Measurements from ENCODE around the gene SPAG7. TPM values are rescaled to one million over a fixed set of nuclear protein-coding genes. Genes with fewer than 3 reads are reported as not detected.
A peak's percentile ranks its signal among the peaks of the same experiment; 100 is the strongest.

Gene SPAG7
- 40.4 TPM for total RNA-seq

DNA sequence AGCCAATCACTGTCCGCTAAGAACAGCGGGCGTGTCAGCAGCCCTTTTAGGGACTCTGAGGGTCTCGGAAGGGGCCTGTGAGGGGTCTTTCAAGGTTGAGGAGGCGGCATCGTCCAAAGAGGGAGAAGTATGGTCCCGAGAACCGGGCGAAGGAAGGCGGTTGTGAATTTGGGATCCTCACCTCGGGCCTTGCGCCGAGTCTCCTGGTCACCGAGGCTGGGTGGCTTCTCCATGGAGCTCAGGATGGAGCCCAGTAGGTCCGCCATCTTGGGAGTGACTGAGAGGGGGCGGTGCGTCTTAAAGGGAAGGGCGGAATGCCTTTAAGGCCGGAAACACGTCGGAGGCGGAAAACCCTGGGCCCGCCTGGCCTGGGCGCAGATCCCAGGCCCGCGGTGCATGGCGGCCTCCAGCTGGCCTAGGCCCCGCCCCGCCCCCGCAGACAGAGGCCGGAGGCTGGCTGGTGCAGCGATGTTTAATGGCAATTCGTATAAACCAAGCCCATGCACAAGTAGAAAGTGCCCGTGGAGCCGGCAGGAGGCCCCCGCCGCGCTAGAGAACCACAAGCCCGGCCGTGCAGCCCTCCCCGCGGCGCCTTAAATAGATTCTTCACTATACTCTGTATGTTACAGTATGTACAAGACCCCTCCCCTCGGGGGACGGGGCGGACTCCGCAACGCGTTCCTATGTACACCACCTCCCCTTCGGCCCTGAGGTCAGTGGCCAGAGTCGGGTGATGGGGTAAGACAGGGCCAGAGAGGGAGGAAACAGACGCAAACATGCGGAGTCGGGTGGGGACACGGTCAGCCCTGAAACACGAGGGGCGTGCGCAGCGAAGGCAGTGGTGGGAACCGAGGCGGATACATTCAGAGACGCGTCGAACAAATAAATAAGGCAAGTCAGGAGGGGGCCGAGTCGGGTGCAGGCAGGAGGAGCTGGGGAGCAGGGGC lies at the start of gene SPAG7:
Gene SPAG7 (minus strand): TSS at position 279 of the 947 bp plus-strand sequence. CDS start 13 bp downstream, at position 266.

GRCh38 chr17:4997302-4998026 lies 29.8 kb upstream of the SPAG7 start, which contains the start of the genes INCA1 and KIF1C:
INCA1 (minus strand) TSS chr17:4997522; CDS start chr17:4994437, 3,085 bp downstream.
KIF1C (plus strand) TSS chr17:4997950; CDS start chr17:5000247, 2,297 bp downstream.

GRCh38 chr17:4986951-4987766 lies 19.5 kb upstream of the SPAG7 start, which contains the start of gene CAMTA2:
CAMTA2 (minus strand) TSS chr17:4987675; CDS start chr17:4986222, 1,453 bp downstream.

GRCh38 chr17:4950746-4951204 lies 16.8 kb downstream of the SPAG7 start, which contains the start of gene ENO3:
ENO3 (plus strand) TSS chr17:4951119; CDS start chr17:4951830, 711 bp downstream.

DNA sequence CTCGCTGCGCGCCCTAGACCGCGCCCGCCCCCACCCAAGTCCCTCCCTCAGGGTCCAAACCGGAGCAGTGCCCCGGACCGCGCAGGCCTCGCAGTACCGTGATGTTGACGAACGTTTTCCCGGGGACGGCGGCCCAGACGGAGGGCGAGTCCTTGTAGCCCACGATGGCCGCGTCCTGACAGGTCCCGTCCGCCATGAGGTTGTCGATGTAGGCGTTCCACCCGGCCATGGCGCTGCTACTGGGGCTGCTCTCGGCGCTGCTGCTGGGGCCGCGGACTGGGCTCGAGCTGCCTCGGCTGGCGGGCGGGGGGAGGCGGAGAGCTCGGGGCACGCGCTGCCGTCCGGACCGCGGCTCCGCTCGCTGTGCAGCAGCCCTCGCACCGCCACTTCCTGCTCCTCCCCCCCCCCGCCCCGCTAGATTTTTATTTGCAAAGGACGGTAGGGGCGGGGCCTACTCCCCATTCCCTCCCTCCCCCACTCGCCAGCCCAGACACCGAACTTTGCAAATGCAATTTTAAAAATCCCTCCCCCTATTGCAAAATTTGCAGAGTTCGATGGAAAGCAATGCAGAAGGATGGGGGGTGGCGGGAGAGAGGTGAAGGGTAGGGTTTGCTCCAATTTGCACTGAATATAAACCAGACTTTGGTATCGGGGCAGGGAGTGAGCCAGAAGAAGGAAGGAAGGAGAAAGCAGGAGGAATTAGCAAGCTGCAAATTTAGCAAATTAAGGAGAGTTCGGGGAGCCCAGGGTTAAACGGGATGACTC lies 19.3 kb downstream of the SPAG7 start, which contains the start of gene PFN1:
Gene PFN1 (minus strand): TSS at position 365 of the 765 bp plus-strand sequence. CDS start 136 bp downstream, at position 229.

GRCh38 chr17:4939796-4940554 lies 27.6 kb downstream of the SPAG7 start, which contains the start of the genes RNF167 and SLC25A11:
RNF167 (plus strand) TSS chr17:4940268; CDS start chr17:4940910, 642 bp downstream.
SLC25A11 (minus strand) TSS chr17:4940046; CDS start chr17:4939910, 136 bp downstream.

DNA sequence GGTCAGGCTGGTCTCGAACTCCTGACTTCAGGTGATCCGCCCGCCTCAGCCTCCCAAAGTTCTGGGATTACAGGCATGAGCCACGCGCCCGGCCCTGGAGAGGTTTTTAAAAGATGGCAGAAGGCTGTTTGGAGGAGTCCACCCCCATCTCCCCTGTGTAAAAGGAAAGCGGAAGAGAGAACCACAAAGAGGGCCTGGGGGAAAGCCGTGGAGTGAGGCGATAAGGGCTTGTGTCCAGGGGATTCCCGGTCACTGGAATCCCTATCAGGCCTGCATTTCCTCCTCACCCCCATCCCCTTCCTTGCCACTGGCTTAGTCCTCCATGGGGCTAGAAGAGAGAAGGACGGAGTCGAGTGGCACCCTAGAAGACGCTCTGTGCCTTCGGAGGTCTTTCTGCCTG lies 35.7 kb downstream of the SPAG7 start, which contains the start of gene GP1BA:
Gene GP1BA (plus strand): TSS at position 315 of the 400 bp plus-strand sequence. CDS start 328 bp downstream, outside the sequence.

Small RNA genes lying within 50 kb of the gene (small RNA-seq; reads per million reads assigned to genes)
- gene MIR6864 (0.26 reads per million, percentile 9 among the genes with 10 or more reads in this experiment), gene MIR6865 (not detected)

Other genes starting within 250 kb of the SPAG7 start
- gene MED11, start 236.4 kb downstream of the SPAG7 start, total RNA-seq: 8.3 TPM
- gene ZMYND15, start 228.0 kb downstream of the SPAG7 start, total RNA-seq: 0.23 TPM
- 1.8 TPM for gene CXCL16, start 227.9 kb downstream of the SPAG7 start, total RNA-seq
- not detected for gene TM4SF5, start 195.9 kb downstream of the SPAG7 start, total RNA-seq
- 0.69 TPM for gene VMO1, start 181.5 kb downstream of the SPAG7 start, total RNA-seq
- not detected for gene GLTPD2, start 178.9 kb downstream of the SPAG7 start, total RNA-seq
- 111 TPM for gene PSMB6, start 171.7 kb downstream of the SPAG7 start, total RNA-seq
- gene PLD2, start 160.7 kb downstream of the SPAG7 start, total RNA-seq: 10.8 TPM
- gene MINK1, start 134.5 kb downstream of the SPAG7 start, total RNA-seq: 29.3 TPM
- gene C17orf107, start 68.3 kb downstream of the SPAG7 start, total RNA-seq: 3.0 TPM
- gene CHRNE, start 64.7 kb downstream of the SPAG7 start, total RNA-seq: 0.46 TPM
- not detected for gene GP1BA, start 35.5 kb downstream of the SPAG7 start, total RNA-seq
- 51.2 TPM for gene SLC25A11, start 27.8 kb downstream of the SPAG7 start, total RNA-seq
- gene RNF167, start 27.5 kb downstream of the SPAG7 start, total RNA-seq: 25.8 TPM
- gene PFN1, start 19.3 kb downstream of the SPAG7 start, total RNA-seq: 78.0 TPM
- gene ENO3, start 16.7 kb downstream of the SPAG7 start, total RNA-seq: 1.8 TPM
- gene CAMTA2, start 19.9 kb upstream of the SPAG7 start, total RNA-seq: 11.8 TPM
- 0.69 TPM for gene INCA1, start 29.7 kb upstream of the SPAG7 start, total RNA-seq
- gene KIF1C, start 30.1 kb upstream of the SPAG7 start, total RNA-seq: 13.8 TPM
- not detected for gene SLC52A1, start 67.6 kb upstream of the SPAG7 start, total RNA-seq
- gene ZFP3, start 110.7 kb upstream of the SPAG7 start, total RNA-seq: 15.7 TPM
- 14.3 TPM for gene ZNF232, start 144.1 kb upstream of the SPAG7 start, total RNA-seq
- gene USP6, start 148.2 kb upstream of the SPAG7 start, total RNA-seq: 0.23 TPM
- gene ZNF594, start 224.1 kb upstream of the SPAG7 start, total RNA-seq: 27.7 TPM